ENCODE results near the gene ARMH4.

ARMH4 gene

GRCh38 chr14:58082011-58082410 is 70.0 kb downstream of the ARMH4 start:
- no peaks in the 10 kb centered on the region for H3K9me3 ChIP-seq (ENCODE audit: severe bottlenecking)
- H3K27ac ChIP-seq = no peak overlapping the region
- TF ChIP-seq CTCF (IDR thresholded peaks at IDR 0.05; ENCODE audit: low read depth, low read length) = no peak
- no peaks in the 10 kb centered on the region for H3K36me3 ChIP-seq
- no peaks in the 10 kb centered on the region for H3K27me3 ChIP-seq (ENCODE audit: insufficient read depth, low read depth, severe bottlenecking)
- DNase-seq = no peak
- no peak overlapping the region for H3K4me3 ChIP-seq (ENCODE audit: low read depth, low read length)

- no peak overlapping the region for H3K27ac ChIP-seq
- no peaks in the 10 kb centered on the region for H3K27me3 ChIP-seq (ENCODE audit: insufficient read depth, low read depth, severe bottlenecking)
- H3K36me3 ChIP-seq = no peaks in the 10 kb centered on the region
- no peaks in the 10 kb centered on the region for H3K9me3 ChIP-seq (ENCODE audit: severe bottlenecking)
- no peak overlapping the region for H3K4me3 ChIP-seq (ENCODE audit: low read depth, low read length)
- no peak for DNase-seq
- TF ChIP-seq CTCF (IDR thresholded peaks at IDR 0.05; ENCODE audit: low read depth, low read length) = no peak
These were observed 73.5 kb downstream of the ARMH4 start for GRCh38 chr14:58078471-58078870.

GRCh38 chr14:58078068-58078467 is 73.9 kb downstream of the ARMH4 start:
- Histone ChIP-seq H3K36me3 (no peaks in the 10 kb centered on the region), H3K27ac (no peak overlapping the region), H3K9me3 (ENCODE audit: severe bottlenecking) (no peaks in the 10 kb centered on the region), H3K4me3 (ENCODE audit: low read depth, low read length) (no peak overlapping the region), H3K27me3 (ENCODE audit: insufficient read depth, low read depth, severe bottlenecking) (no peaks in the 10 kb centered on the region)
- TF ChIP-seq CTCF (IDR thresholded peaks at IDR 0.05; ENCODE audit: low read depth, low read length) = no peak
- DNase-seq = no peak

GRCh38 chr14:58077621-58078020 is 74.4 kb downstream of the ARMH4 start:
- Histone ChIP-seq H3K27ac (no peak overlapping the region), H3K4me3 (ENCODE audit: low read depth, low read length) (no peak overlapping the region), H3K9me3 (ENCODE audit: severe bottlenecking) (no peaks in the 10 kb centered on the region), H3K27me3 (ENCODE audit: insufficient read depth, low read depth, severe bottlenecking) (no peaks in the 10 kb centered on the region), H3K36me3 (no peaks in the 10 kb centered on the region)
- TF ChIP-seq CTCF (IDR thresholded peaks at IDR 0.05; ENCODE audit: low read depth, low read length) = no peak
- DNase-seq = no peak

- Histone ChIP-seq H3K36me3 (no peaks in the 10 kb centered on the region), H3K9me3 (ENCODE audit: severe bottlenecking) (no peaks in the 10 kb centered on the region), H3K4me3 (ENCODE audit: low read depth, low read length) (no peak overlapping the region), H3K27me3 (ENCODE audit: insufficient read depth, low read depth, severe bottlenecking) (no peaks in the 10 kb centered on the region), H3K27ac (no peak overlapping the region)
- no peak for TF ChIP-seq CTCF (IDR thresholded peaks at IDR 0.05; ENCODE audit: low read depth, low read length)
- no peak for DNase-seq
These were observed 78.5 kb downstream of the ARMH4 start for GRCh38 chr14:58073516-58073915.

GRCh38 chr14:58072288-58073071 is 79.5 kb downstream of the ARMH4 start:
- Histone ChIP-seq H3K27me3 (ENCODE audit: insufficient read depth, low read depth, severe bottlenecking) (no peaks in the 10 kb centered on the region), H3K27ac (no peak overlapping the region), H3K9me3 (ENCODE audit: severe bottlenecking) (no peaks in the 10 kb centered on the region), H3K36me3 (no peaks in the 10 kb centered on the region), H3K4me3 (ENCODE audit: low read depth, low read length) (no peak overlapping the region)
- DNase-seq = peak; percentile 63
- TF ChIP-seq CTCF (IDR thresholded peaks at IDR 0.05; ENCODE audit: low read depth, low read length) = peak; percentile 69

Data from WERI-Rb-1 (cell line).